HL-60/S4 treated with phorbol 12-myristate 13-acetate at 8.2 ng/mL for 4 days and 3 days (cell line): ENCODE results near the gene HSD17B4.
"Not testable (repeated sequence)": the region's sequence is repeated elsewhere in the genome, so short reads cannot be mapped to it uniquely, and the experiment has no call there.

Experiments used
- in situ Hi-C: fragments of 300-500 bp; cut with MboI; formaldehyde crosslinking; loops from 2 replicates; pipeline ENCODE4 v1.15.0; 2022; ENCODE audit warnings: low sequenced_read_pairs

HSD17B4 gene, protein sequence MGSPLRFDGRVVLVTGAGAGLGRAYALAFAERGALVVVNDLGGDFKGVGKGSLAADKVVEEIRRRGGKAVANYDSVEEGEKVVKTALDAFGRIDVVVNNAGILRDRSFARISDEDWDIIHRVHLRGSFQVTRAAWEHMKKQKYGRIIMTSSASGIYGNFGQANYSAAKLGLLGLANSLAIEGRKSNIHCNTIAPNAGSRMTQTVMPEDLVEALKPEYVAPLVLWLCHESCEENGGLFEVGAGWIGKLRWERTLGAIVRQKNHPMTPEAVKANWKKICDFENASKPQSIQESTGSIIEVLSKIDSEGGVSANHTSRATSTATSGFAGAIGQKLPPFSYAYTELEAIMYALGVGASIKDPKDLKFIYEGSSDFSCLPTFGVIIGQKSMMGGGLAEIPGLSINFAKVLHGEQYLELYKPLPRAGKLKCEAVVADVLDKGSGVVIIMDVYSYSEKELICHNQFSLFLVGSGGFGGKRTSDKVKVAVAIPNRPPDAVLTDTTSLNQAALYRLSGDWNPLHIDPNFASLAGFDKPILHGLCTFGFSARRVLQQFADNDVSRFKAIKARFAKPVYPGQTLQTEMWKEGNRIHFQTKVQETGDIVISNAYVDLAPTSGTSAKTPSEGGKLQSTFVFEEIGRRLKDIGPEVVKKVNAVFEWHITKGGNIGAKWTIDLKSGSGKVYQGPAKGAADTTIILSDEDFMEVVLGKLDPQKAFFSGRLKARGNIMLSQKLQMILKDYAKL

GRCh38 chr5:119452373-119453039 lies at the start of gene HSD17B4:
Gene HSD17B4 (plus strand): TSS chr5:119452497. CDS start chr5:119452576, 79 bp downstream.
- in situ Hi-C loops, result no loop called here

GRCh38 chr5:119402555-119402954 lies 49.7 kb upstream of the HSD17B4 start:
- in situ Hi-C loops, result loop anchor here (25.0 kb wide), 2 partner anchors 90 to 415 kb away; partner anchors contain the start of gene DTWD2

- in situ Hi-C loops, result loop anchor here (25.0 kb wide), 2 partner anchors 92 to 417 kb away; partner anchors contain the start of gene DTWD2
Observed at GRCh38 chr5:119404033-119404432, 48.3 kb upstream of the HSD17B4 start.

GRCh38 chr5:119405419-119405818 lies 46.9 kb upstream of the HSD17B4 start:
- in situ Hi-C loops, result loop anchor here (25.0 kb wide), 2 partner anchors 93 to 418 kb away; partner anchors contain the start of gene DTWD2

- in situ Hi-C loops, result loop anchor here (25.0 kb wide), 2 partner anchors 94 to 419 kb away; partner anchors contain the start of gene DTWD2
Observed at GRCh38 chr5:119406551-119407110, 45.7 kb upstream of the HSD17B4 start.

DNA sequence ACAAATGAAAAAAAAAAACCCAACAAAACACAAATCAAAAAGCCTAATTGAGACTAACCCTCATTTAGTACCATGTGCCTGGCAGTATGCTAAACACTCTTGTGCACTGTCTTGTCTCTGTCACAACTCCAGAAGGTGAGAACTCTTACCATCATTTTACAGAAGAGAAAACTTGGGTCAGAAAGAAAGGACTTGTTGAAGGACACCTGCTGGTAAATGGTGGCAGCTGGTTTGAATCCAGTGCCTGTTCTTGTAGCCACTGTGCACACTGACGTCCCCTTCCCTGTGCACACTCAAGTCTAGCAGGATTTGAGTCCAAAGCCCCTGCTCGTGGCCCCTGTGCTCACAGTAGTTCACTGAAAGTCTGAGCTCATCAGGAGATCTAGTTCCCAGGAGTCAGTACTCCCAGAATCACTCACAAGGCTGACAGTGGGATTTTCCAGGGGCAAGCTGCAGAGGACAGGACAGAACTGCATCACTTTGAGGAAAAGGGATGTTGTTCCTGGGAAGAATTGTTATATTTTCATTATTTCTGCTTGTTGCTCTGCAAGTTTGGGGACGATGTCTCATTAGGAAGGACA lies 43.0 kb upstream of the HSD17B4 start:
- in situ Hi-C loops, result loop anchor here (25.0 kb wide), 2 partner anchors 97 to 422 kb away; partner anchors contain the start of gene DTWD2

DNA sequence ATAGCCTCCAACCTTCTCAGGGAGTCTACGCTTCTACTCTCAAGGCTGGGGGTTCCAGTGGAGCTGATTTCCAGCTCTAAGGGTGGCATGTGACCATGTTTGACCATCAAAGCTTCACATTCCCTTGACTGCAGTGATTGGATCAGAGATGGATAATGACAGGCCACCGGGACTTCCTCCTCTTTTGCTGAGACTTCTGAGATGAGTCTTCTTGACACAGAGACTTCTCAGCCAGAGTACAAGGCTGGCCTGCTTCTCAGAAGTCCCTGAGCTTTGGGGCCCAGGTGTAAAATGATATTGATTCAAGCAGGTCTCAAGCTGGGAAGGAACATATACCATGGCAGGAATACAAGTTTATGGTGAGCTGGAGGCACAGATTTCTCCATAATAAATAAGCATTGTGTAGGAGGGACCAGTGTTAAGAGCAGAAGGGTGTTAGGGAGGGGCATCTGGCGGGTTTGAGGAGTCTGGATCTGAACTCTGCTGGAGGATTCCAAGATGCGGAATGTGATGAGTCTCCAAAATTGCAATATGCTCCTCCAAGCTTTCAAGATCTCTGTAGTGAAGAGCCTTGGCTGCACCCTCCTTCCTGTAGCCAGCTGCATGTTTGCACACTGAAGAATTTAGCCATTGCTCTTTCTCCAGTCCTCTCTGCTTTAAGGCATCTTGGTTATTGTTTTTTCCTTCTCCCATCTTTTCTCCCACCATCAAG lies 41.7 kb upstream of the HSD17B4 start:
- in situ Hi-C loops, result loop anchor here (25.0 kb wide), 2 partner anchors 98 to 423 kb away; partner anchors contain the start of gene DTWD2

DNA sequence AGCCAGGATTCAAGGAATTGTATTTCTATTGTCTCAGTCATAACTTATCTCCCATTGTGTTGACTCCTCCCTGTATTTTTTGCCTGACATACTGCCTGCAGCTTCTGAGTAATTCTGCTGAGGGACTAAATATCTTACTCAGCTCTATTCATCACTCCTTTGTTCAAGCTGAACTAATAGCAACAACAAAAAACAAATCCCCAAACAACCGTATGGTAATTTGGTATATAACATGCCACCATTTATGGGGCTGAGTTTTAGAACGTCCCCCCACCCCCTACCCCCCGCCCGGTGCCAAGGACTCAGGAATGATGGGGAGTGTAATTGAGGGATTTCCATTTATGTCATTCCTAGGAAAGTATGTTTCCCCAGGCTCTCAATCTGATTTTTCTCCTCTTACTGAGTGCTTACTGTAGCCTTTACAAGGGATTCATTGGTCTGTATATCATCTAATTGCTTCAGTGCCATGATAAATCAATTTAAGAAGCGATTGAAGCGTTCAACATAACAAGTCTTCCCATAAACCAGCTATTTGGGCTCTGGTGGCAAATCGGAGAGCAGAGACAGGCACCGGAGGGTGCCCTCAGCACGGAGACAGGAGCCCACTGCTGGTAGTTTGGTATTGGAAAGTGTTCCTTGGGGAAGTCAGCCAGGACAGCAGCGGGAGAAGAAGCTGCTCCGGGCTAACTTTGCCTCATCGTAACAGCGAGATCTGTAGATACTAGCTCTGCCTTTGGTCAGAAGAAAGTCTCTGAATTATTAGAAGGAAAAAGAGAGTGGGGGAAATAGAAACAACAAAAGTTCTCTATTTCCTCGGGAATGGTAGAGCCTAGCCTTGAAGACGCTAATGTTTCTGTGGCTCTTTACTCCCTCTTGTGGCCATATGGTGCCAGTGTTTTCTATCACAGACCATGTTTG lies 40.7 kb upstream of the HSD17B4 start:
- in situ Hi-C loops, result loop anchor here (25.0 kb wide), 2 partner anchors 99 to 424 kb away; partner anchors contain the start of gene DTWD2

DNA sequence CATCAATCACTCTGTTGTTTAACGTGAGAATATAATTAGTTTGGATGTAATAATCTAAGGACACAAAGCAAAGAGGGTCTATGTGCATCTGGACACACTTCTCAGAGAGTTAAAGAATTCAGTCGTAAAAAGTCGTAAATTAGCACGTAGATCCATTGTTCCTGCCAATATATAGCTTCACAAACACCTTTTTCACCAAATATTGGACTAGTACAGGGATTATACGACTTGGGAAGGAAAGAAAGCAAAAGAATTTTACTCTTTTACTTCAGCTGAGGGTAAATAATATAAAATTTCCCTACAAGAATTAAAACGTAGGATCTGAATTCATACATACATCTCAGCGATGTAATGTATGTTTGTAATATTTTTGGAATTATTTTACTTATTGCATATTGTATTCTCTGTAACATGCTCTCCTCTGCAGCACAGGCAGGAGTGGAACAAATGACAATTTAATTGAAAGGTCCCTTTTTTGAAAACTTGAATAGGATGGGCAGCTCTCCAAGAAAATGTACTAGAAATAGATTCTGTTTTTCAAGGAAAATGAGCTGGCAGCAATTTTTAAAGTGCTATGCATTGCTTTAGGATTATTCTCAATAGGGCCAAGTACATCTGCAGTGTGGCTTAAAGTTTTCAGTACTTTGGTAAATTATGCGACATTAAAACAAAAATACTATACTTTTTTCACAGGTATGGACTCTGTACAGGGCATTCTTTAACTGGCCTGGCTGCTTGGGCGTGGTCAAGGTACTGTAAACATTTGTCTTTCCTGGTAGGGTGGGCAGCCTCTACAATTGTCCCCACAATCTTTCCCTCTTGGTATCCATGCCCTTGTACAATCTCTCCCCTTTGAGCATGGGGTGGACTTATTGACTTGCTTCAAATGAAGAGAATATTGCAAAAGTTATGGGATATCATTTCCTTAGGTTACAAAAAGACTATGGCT lies 39.7 kb upstream of the HSD17B4 start:
- in situ Hi-C loops, result loop anchor here (25.0 kb wide), 2 partner anchors 100 to 425 kb away; partner anchors contain the start of gene DTWD2

DNA sequence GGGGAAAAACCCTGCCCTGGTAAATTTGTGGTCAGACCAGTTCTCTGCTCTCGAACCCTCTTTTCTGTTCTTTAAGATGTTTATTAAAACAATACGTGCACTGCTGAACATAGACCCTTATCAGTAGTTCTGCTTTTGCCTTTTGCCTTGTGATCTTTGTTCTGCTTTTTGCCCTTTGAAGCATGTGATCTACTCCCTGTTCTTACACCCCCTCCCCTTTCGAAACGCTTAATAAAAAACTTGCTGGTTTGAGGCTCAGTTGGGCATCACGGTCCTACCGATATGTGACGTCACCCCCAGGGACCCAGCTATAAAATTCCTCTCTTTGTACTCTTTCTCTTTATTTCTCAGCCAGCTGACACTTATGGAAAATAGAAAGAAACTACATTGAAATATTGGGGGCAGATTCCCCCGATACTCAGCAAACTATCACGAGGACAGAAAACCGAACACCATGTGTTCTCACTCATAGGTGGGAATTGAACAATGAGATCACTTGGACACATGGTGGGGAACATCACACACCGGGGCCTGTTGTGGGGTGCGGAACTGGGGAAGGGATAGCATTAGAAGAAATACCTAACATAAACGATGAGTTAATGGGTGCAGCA lies 38.1 kb upstream of the HSD17B4 start:
- in situ Hi-C loops, result loop anchor here (25.0 kb wide), 2 partner anchors 102 to 427 kb away; partner anchors contain the start of gene DTWD2

DNA sequence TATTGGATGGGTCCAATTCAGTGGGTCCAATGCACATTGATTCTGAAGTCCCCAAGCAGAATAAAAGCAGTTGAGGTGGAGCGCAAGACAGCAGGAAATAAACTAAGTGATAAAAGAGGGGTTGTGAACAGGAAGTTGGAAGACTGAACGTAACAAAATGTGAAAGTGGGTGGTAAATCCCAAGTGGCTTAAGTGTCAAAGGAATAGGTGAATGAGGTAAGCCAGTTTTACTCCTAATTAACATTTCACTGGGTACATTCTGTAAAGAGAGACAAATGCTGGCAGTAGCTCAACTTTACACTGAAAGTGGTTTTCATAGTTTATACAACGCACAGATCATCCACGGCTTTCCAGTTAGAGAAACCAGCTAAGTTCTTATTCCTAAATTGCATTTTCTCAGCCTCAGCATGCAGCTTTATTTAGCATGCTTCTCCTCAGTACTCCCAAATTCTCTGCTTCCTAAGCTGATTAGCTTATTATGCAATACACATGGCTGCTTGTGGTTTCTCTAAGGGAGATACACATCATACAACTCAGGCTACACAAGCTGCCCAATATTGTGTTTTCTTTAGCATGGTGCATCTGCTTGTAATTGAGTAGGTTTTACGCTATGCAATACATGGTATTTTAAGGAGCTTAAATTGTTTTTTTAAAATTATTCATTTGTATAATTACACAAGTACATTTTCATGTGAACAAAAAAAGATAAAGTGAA lies 34.2 kb upstream of the HSD17B4 start:
- in situ Hi-C loops, result loop anchor here (25.0 kb wide), 2 partner anchors 106 to 431 kb away; partner anchors contain the start of gene DTWD2

- in situ Hi-C loops, result loop anchor here (25.0 kb wide), 2 partner anchors 106 to 431 kb away; partner anchors contain the start of gene DTWD2
Observed at GRCh38 chr5:119418606-119419100, 33.6 kb upstream of the HSD17B4 start.

- in situ Hi-C loops, result loop anchor here (25.0 kb wide), 2 partner anchors 108 to 433 kb away; partner anchors contain the start of gene DTWD2
Observed at GRCh38 chr5:119420169-119420568, 32.1 kb upstream of the HSD17B4 start.

DNA sequence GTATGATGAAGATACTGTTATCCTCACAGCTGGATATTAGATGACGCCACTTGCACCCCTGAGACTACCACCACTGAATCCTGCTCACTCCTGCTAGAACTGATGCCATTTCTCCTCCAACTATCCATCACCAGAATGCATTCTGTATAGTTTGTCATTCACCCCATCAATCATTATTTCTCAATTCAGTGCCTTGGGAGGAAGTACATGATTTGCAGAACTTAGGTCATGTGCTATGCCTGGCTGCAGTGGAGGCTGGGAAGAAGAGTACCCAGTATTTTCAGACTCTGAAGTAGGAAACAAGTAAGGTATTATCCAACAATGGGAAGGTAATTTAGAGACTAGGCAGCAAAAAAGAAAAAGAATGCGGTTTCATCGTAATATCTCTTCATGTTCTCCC lies 26.2 kb upstream of the HSD17B4 start:
- in situ Hi-C loops, result no loop called here

- in situ Hi-C loops, result no loop called here
Observed at GRCh38 chr5:119427060-119427459, 25.2 kb upstream of the HSD17B4 start.

DNA sequence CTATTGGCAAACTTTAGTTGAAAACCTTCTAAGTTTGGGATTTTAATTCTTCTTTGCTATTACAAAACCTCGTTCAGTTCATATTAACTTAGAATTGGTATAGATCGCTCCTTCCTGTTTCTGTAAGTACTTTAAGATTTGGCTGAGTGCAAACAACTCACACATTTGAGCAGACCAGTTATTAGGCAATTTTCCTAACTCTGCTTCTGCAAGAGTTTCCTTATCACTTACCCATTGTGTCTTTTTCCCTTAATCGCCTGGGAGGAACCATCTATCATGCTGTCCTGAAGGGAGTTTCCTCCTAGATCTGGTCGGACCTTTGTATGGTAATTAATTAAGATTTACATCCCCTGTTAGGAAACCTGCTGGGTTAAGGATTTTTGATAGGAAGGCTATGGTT lies 24.7 kb upstream of the HSD17B4 start:
- in situ Hi-C loops, result not testable (repeated sequence)
